Ovary (tissue), 9 donors: ENCODE measurements around the gene DAPK1. TPM values are rescaled to one million over a fixed set of nuclear protein-coding genes. Genes with fewer than 3 reads are reported as not detected.

Experiments used
- DNase-seq, 5 donors: peaks; one replicate each; pipeline ENCODE4 v3.0.0-alpha.2; 2019 to 2020
- H3K27ac ChIP-seq, 2 donors: fragments of 200-600 bp; one replicate each; pipeline versions ENCODE4 v1.5.1 to v1.8.0; 2019 to 2022
- H3K27me3 ChIP-seq: fragments of 200-600 bp; one replicate; pipeline ENCODE4 v1.8.0; 2022
- H3K36me3 ChIP-seq: fragments of 200-600 bp; sonication (generic); one replicate; pipeline ENCODE4 v1.5.1; 2019
- H3K4me1 ChIP-seq: one replicate; pipeline ENCODE4 v1.8.1; 2013; ENCODE audit warnings: mild to moderate bottlenecking, moderate library complexity; ENCODE audit not compliant: insufficient read depth
- H3K4me3 ChIP-seq: fragments of 200-600 bp; sonication (generic); one replicate; pipeline ENCODE4 v1.5.1; 2017
- H3K9me3 ChIP-seq, 2 donors: fragments of 200-600 bp in 1 of 2; sonication (generic) in 1 of 2; one replicate each; pipeline versions ENCODE4 v1.5.1 to v1.8.1; 2013 to 2019; ENCODE audit warnings: mild to moderate bottlenecking in 1 of 2, moderate library complexity in 1 of 2
- CTCF ChIP-seq, 3 donors: fragments of 450-650 bp in 2 of 3; fragments of 200-600 bp in 1 of 3; IDR thresholded peaks; one replicate each; pipeline versions ENCODE4 v1.5.1 to v1.8.0; 2016 to 2022; ENCODE audit warnings: antibody characterized with exemption in 3 of 3, mild to moderate bottlenecking in 1 of 3
- EP300 ChIP-seq: sonication (generic); formaldehyde crosslinking; IDR thresholded peaks from one replicate; pipeline ENCODE4 v1.6.1; 2017; ENCODE audit warnings: antibody characterized with exemption
- POLR2A ChIP-seq: fragments of 450-650 bp; IDR thresholded peaks from one replicate; pipeline ENCODE4 v1.6.1; 2017; ENCODE audit warnings: antibody characterized with exemption, mild to moderate bottlenecking, moderate library complexity
- WGBS, 3 donors: extraction: QIAGEN DNeasy Blood & Tissue Kit in 1 of 3; methylation state at CpG; one replicate each; pipeline versions ENCODE4 v1.1.5 to v1.1.7; 2013 to 2017; 5-methylcytosine and 5-hydroxymethylcytosine counted together
- intact Hi-C, 4 donors: fragments of 100-400 bp; cut with DNase I; formaldehyde crosslinking; loops; one replicate each; pipeline versions ENCODE4 v1.11.0 to v1.15.1; 2022 to 2023
- polyA plus RNA-seq, 2 donors: library from polyadenylated mRNA; stranded (reverse); fragments of 200-250 nt in 1 of 2; fragments of 350-450 nt in 1 of 2; fragmentation: Illumina TruSeq in 1 of 2; extraction: RNeasy Lipid Tissue Mini Kit (QIAGEN cat#74804) in 1 of 2; gene quantifications; one replicate each; pipeline ENCODE4 v1.2.3, GENCODE V29; 2013 to 2014
- total RNA-seq, 7 donors: library from RNA; depleted of rRNA in 2 of 7; stranded (reverse); fragments of >200 nt in 2 of 7; fragmentation: NEBNext Ultra II Directional in 3 of 7; extraction: Animal tissue kit (Norgen Biotek cat#: 25700) in 3 of 7; gene quantifications; one replicate each; pipeline versions ENCODE4 v1.1.0 to v1.2.4, GENCODE V29; 2016 to 2023
- donor health status: DM: no; HTN: no; CAD: no; lungs with moderate emphysema.
- donor health status: DM: no; HTN: no; CAD: no.
- donor health status: Bipolar disorder and iron deficiency.
- donor health status: DM: yes; HTN: yes; CAD: no.
- donor health status: DM: no; HTN: no; CAD: no.
- donor health status: DM: yes; HTN: yes; CAD: no.

DAPK1 gene
- total and polyA plus RNA-seq, 9 donors: 39.3 to 133 (median 89.6) TPM

GRCh38 chr9:87718852-87719612, 221.4 kb downstream of the DAPK1 start:
- WGBS, 3 donors: 78 to 92% (median 85%) methylated on average over 6 of the region's 6 CpGs
- no peaks in the 10 kb centered on the region for H3K9me3 ChIP-seq

GRCh38 chr9:87720173-87720572, 222.5 kb downstream of the DAPK1 start:
- no peaks in the 10 kb centered on the region for H3K36me3 ChIP-seq
- WGBS, 3 donors: 93 to 97% (median 96%) methylated on average over 2 of the region's 2 CpGs
- intact Hi-C loops: no loop called here
- no peak for DNase-seq
- H3K4me1 ChIP-seq: no peaks in the 10 kb centered on the region
- H3K4me3 ChIP-seq: no peak overlapping the region
- H3K9me3 ChIP-seq: no peaks in the 10 kb centered on the region
- no peaks in the 10 kb centered on the region for H3K27me3 ChIP-seq
- no peak overlapping the region for H3K27ac ChIP-seq
- TF ChIP-seq POLR2A (no peak), EP300 (no peak)

More at GRCh38 chr9:87718852-87719612, 221.4 kb downstream of the DAPK1 start:
- Histone ChIP-seq H3K4me3 (no peak overlapping the region), H3K36me3 (no peaks in the 10 kb centered on the region), H3K27me3 (no peaks in the 10 kb centered on the region), H3K4me1 (peaks cover 3% of the 10 kb centered on the region), H3K27ac (no peak overlapping the region)
- TF ChIP-seq EP300: no peak
- no peak for TF ChIP-seq CTCF (IDR thresholded peaks at IDR 0.05)
- no peak for TF ChIP-seq POLR2A
- DNase-seq: no peak
- intact Hi-C loops: no loop called here

- no peak for DNase-seq
- peaks cover 2% of the 10 kb centered on the region for H3K4me1 ChIP-seq
- no peaks in the 10 kb centered on the region for H3K27me3 ChIP-seq
- no peaks in the 10 kb centered on the region for H3K36me3 ChIP-seq
- no peak overlapping the region for H3K27ac ChIP-seq
- WGBS, 3 donors: 88 to 91% (median 89%) methylated on average over 5 of the region's 5 CpGs
- H3K9me3 ChIP-seq: no peaks in the 10 kb centered on the region
- intact Hi-C loops: no loop called here
- TF ChIP-seq EP300: no peak
- no peak for TF ChIP-seq POLR2A
- TF ChIP-seq CTCF (IDR thresholded peaks at IDR 0.05): no peak
- H3K4me3 ChIP-seq: no peak overlapping the region
Measured at GRCh38 chr9:87722393-87723088, 224.9 kb downstream of the DAPK1 start.

DNA sequence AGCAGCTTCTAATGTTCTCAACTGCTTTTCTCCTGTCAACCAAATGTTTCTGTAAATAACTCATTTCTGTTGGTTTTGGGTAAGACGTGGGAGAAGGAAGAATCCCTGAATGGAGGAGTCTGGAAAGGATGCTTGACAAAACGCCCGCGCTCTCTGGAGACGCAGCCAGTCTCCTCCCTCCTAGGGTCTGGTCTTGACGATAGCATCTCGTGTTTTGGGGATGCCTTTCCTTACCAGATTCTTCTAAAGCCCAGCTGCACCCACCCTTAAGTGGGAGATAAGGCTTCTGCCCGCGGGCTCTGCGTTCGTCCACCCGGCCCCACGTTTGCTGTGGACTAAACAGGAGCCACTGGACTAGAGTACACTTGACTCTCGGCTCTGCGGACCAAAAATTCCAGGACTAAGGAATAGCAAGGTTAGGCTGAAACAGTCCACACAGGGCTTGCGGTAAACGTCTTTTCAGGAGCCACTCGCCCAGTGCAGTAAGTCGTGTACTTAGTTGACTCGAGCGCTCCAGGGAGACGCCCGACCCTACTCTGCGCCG, 227.8 kb downstream of the DAPK1 start:
- no peak for TF ChIP-seq EP300
- TF ChIP-seq CTCF (IDR thresholded peaks at IDR 0.05): no peak
- TF ChIP-seq POLR2A: no peak
- peak in 2 of 5 donors; percentile 51 to 58 for DNase-seq
- H3K36me3 ChIP-seq: no peaks in the 10 kb centered on the region
- peaks cover 5% of the 10 kb centered on the region for H3K4me1 ChIP-seq
- H3K27me3 ChIP-seq: no peaks in the 10 kb centered on the region
- intact Hi-C loops: no loop called here
- no peaks in the 10 kb centered on the region for H3K9me3 ChIP-seq
- peak overlapping the region; percentile 85 for H3K4me3 ChIP-seq
- 0 to 2% (median 1%) methylated on average over 25 of the region's 25 CpGs for WGBS, 3 donors
- H3K27ac ChIP-seq: peak overlapping the region; percentile 86 to 93
